IPS-20b (cell line): ENCODE data around the gene STYX.
A peak's percentile ranks its signal among the peaks of the same experiment; 100 is the strongest.

ENCODE experiments used
- H3K27ac ChIP-seq: one replicate; pipeline ENCODE4 v1.5.1; 2013; ENCODE audit warnings: low read length
- H3K27me3 ChIP-seq: 2 replicates; pipeline ENCODE4 v1.6.1; 2013; ENCODE audit warnings: mild to moderate bottlenecking, low read length, inconsistent platforms; ENCODE audit not compliant: insufficient read depth
- H3K36me3 ChIP-seq: 2 replicates; pipeline ENCODE4 v1.6.1; 2013; ENCODE audit warnings: low read depth, mild to moderate bottlenecking, inconsistent platforms, low read length, moderate library complexity; ENCODE audit not compliant: insufficient read depth
- H3K4me1 ChIP-seq: 2 replicates; pipeline ENCODE4 v1.6.1; 2013; ENCODE audit warnings: mild to moderate bottlenecking, control low read depth, inconsistent platforms, low read length, moderate library complexity; ENCODE audit not compliant: insufficient read depth
- H3K4me3 ChIP-seq: 2 replicates; pipeline ENCODE4 v1.5.1; 2013; ENCODE audit warnings: mild to moderate bottlenecking, low read length, inconsistent platforms
- H3K9ac ChIP-seq: 2 replicates; pipeline ENCODE4 v1.6.1; 2013; ENCODE audit warnings: low read depth, mild to moderate bottlenecking, inconsistent platforms, low read length, moderate library complexity
- H3K9me3 ChIP-seq: 2 replicates; pipeline ENCODE4 v1.6.1; 2013; ENCODE audit warnings: mild to moderate bottlenecking, low read depth, low read length, inconsistent platforms; ENCODE audit not compliant: insufficient read depth

Gene STYX

GRCh38 chr14:52729925-52730708, at the start of gene STYX:
TSS of gene STYX (plus strand) at chr14:52730166. CDS start at chr14:52730475, 309 bp downstream.
- H3K9ac ChIP-seq: peak within 1 kb of the TSS; percentile 91
- peaks cover 6% of the 10 kb centered on the region for H3K4me1 ChIP-seq
- peaks cover 49% of the 10 kb centered on the region for H3K36me3 ChIP-seq
- H3K9me3 ChIP-seq: no peaks in the 10 kb centered on the region
- peak within 1 kb of the TSS; percentile 91 for H3K27ac ChIP-seq
- no peaks in the 10 kb centered on the region for H3K27me3 ChIP-seq
- H3K4me3 ChIP-seq: peak within 1 kb of the TSS; percentile 95

- no peaks in the 10 kb centered on the region for H3K36me3 ChIP-seq
- H3K4me1 ChIP-seq: peaks cover 7% of the 10 kb centered on the region; the same call in 1 of the 2 replicates
- no peak overlapping the region for H3K4me3 ChIP-seq
- no peak overlapping the region for H3K9ac ChIP-seq
- H3K9me3 ChIP-seq: no peaks in the 10 kb centered on the region
- no peak overlapping the region for H3K27ac ChIP-seq
- H3K27me3 ChIP-seq: peaks cover 7% of the 10 kb centered on the region; the same call in 1 of the 2 replicates
Measured at GRCh38 chr14:52683985-52684520, 45.9 kb upstream of the STYX start.

GRCh38 chr14:52686176-52686575, 43.8 kb upstream of the STYX start:
- no peaks in the 10 kb centered on the region for H3K9me3 ChIP-seq
- H3K4me1 ChIP-seq: peaks cover 7% of the 10 kb centered on the region; the same call in 1 of the 2 replicates

GRCh38 chr14:52690983-52691760, 38.8 kb upstream of the STYX start:
- Histone ChIP-seq H3K9me3 (no peaks in the 10 kb centered on the region), H3K4me1 (no peaks in the 10 kb centered on the region; the same call in 1 of the 2 replicates), H3K9ac (no peak overlapping the region), H3K4me3 (no peak overlapping the region), H3K36me3 (no peaks in the 10 kb centered on the region), H3K27ac (no peak overlapping the region), H3K27me3 (peaks cover 24% of the 10 kb centered on the region)

More at GRCh38 chr14:52686176-52686575, 43.8 kb upstream of the STYX start:
- Histone ChIP-seq H3K27ac (no peak overlapping the region), H3K27me3 (peaks cover 7% of the 10 kb centered on the region; the same call in 1 of the 2 replicates), H3K36me3 (no peaks in the 10 kb centered on the region), H3K9ac (no peak overlapping the region), H3K4me3 (0 out of 2 replicates have a peak overlapping the region, but pooled peaks have one; percentile 13)

GRCh38 chr14:52692248-52692962, 37.6 kb upstream of the STYX start:
- Histone ChIP-seq H3K27me3 (peaks cover 28% of the 10 kb centered on the region), H3K9ac (no peak overlapping the region), H3K4me3 (no peak overlapping the region)

GRCh38 chr14:52693036-52693435, 36.9 kb upstream of the STYX start:
- Histone ChIP-seq H3K27me3 (peaks cover 25% of the 10 kb centered on the region), H3K4me3 (no peak overlapping the region), H3K27ac (no peak overlapping the region), H3K4me1 (no peaks in the 10 kb centered on the region; the same call in 1 of the 2 replicates), H3K9ac (no peak overlapping the region), H3K9me3 (no peaks in the 10 kb centered on the region), H3K36me3 (no peaks in the 10 kb centered on the region)

More at GRCh38 chr14:52692248-52692962, 37.6 kb upstream of the STYX start:
- no peak overlapping the region for H3K27ac ChIP-seq
- H3K4me1 ChIP-seq: no peaks in the 10 kb centered on the region; the same call in 1 of the 2 replicates
- no peaks in the 10 kb centered on the region for H3K36me3 ChIP-seq
- no peaks in the 10 kb centered on the region for H3K9me3 ChIP-seq

GRCh38 chr14:52693532-52693931, 36.4 kb upstream of the STYX start:
- Histone ChIP-seq H3K9me3 (no peaks in the 10 kb centered on the region), H3K4me1 (no peaks in the 10 kb centered on the region; the same call in 1 of the 2 replicates), H3K27me3 (peaks cover 25% of the 10 kb centered on the region), H3K27ac (no peak overlapping the region), H3K9ac (no peak overlapping the region), H3K36me3 (no peaks in the 10 kb centered on the region), H3K4me3 (no peak overlapping the region)

GRCh38 chr14:52694761-52695480, 35.0 kb upstream of the STYX start:
- Histone ChIP-seq H3K36me3 (no peaks in the 10 kb centered on the region), H3K4me1 (no peaks in the 10 kb centered on the region; the same call in 1 of the 2 replicates), H3K4me3 (peak overlapping the region; percentile 92), H3K27me3 (peaks cover 25% of the 10 kb centered on the region), H3K9me3 (no peaks in the 10 kb centered on the region), H3K9ac (peak overlapping the region; percentile 61), H3K27ac (no peak overlapping the region)

- Histone ChIP-seq H3K9me3 (no peaks in the 10 kb centered on the region), H3K4me1 (no peaks in the 10 kb centered on the region; the same call in 1 of the 2 replicates), H3K27ac (no peak within 1 kb of the TSS), H3K27me3 (peaks cover 25% of the 10 kb centered on the region), H3K4me3 (peak within 1 kb of the TSS; percentile 92), H3K9ac (peak within 1 kb of the TSS; percentile 61), H3K36me3 (no peaks in the 10 kb centered on the region)
Measured at GRCh38 chr14:52695481-52696091, 34.4 kb upstream of the STYX start, which contains the start of gene ERO1A. TSS of gene ERO1A (minus strand) at chr14:52695558. CDS start at chr14:52695481, 77 bp downstream.

- Histone ChIP-seq H3K27ac (no peak overlapping the region), H3K9me3 (no peaks in the 10 kb centered on the region), H3K4me1 (no peaks in the 10 kb centered on the region), H3K36me3 (no peaks in the 10 kb centered on the region), H3K27me3 (peaks cover 8% of the 10 kb centered on the region; the same call in 1 of the 2 replicates), H3K9ac (no peak overlapping the region), H3K4me3 (no peak overlapping the region)
Measured at GRCh38 chr14:52700701-52701172, 29.2 kb upstream of the STYX start.
